ENCODE results near the gene F2RL1.

DNA sequence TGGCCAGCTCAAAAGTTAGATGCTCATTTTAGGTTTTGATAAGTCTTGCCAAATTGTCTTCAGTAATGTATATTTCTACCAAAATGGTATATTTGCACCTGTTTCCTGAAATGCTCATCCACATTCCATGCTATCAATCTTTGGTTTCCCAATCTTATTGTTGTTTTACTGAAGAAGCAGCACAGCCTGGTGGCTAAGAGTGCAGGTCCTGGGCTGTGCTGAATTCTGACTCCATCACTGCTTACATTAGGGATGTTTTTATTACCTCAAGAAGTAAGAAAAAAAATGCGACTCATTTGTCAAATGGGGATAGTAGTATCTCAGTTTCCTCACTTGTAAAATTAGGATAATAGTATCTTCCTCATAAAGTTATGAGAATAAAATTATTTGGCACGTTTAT, 17.4 kb downstream of the F2RL1 start:
- TF ChIP-seq RARB (CRISPR knock-in tag; IDR thresholded peaks at IDR 0.05) (no peak), PPARA (CRISPR knock-in tag; IDR thresholded peaks at IDR 0.05; ENCODE audit: borderline replicate concordance) (no peak), ZFP3 (CRISPR knock-in tag; IDR thresholded peaks at IDR 0.05) (no peak)
